Type B pancreatic cell (in vitro differentiated cells): ENCODE measurements around the gene SIX5. TPM values are rescaled to one million over a fixed set of nuclear protein-coding genes. Genes with fewer than 3 reads are reported as not detected.

Experiments used
- DNase-seq: peaks from one replicate; pipeline ENCODE4 v3.0.0; 2021; ENCODE audit warnings: mixed read lengths; ENCODE audit not compliant: unreplicated experiment; ENCODE audit errors: extremely low spot score
- H3K27ac Mint-ChIP-seq: 2 replicates; pipeline ENCODE4 v1.8.0; 2021; ENCODE audit warnings: mild to moderate bottlenecking, mixed read lengths
- H3K27me3 Mint-ChIP-seq: 2 replicates; pipeline ENCODE4 v1.8.0; 2021; ENCODE audit warnings: mixed read lengths
- H3K36me3 Mint-ChIP-seq: 2 replicates; pipeline ENCODE4 v1.8.0; 2021; ENCODE audit warnings: mixed read lengths
- H3K4me1 Mint-ChIP-seq: one replicate; pipeline ENCODE4 v1.8.0; 2021; ENCODE audit warnings: mixed read lengths; ENCODE audit not compliant: unreplicated experiment
- H3K4me3 Mint-ChIP-seq: 2 replicates; pipeline ENCODE4 v1.8.0; 2021; ENCODE audit warnings: mild to moderate bottlenecking, mixed read lengths
- H3K9me3 Mint-ChIP-seq: 2 replicates; pipeline ENCODE4 v1.8.0; 2021; ENCODE audit warnings: mixed read lengths
- total RNA-seq: library from RNA; stranded (reverse); gene quantifications from 2 replicates; pipeline ENCODE4 v1.2.1, GENCODE V29; 2021; ENCODE audit warnings: low replicate concordance
- TF ChIP-seq, protein P1 (sequence below): fragments of 200-600 bp; sonication (generic); conservative IDR thresholded peaks from 2 replicates; pipeline ENCODE4 v1.5.0; 2021; ENCODE audit warnings: antibody characterized with exemption, mild to moderate bottlenecking

SIX5 gene
- total RNA-seq, 1 donor from 2014 or later, result 38.0 TPM

DNA sequence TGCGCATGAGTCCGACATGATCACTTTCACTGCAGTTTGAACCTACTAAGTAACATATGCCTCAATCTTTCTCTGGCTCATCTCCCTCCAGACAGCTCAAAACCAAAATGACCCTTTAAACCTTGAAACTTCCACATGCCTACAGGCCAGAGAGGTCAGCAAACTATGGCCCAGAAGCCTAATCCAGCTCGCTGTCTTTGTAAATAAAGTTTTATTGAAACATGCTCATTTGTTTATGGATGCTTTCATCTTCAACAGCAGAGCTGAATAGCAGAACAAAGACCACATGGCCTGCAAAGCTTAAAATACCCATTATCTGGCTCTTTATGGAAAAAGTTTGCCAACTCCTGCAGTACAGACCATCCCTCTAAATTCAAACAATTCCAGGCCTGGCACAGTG is 53.9 kb downstream of the SIX5 start:
- no peak for DNase-seq
- H3K4me1 Mint-ChIP-seq, result peaks cover 38% of the 10 kb centered on the region
- no peak overlapping the region for H3K4me3 Mint-ChIP-seq
- peaks cover 12% of the 10 kb centered on the region for H3K36me3 Mint-ChIP-seq
- TF ChIP-seq, protein P1, sequence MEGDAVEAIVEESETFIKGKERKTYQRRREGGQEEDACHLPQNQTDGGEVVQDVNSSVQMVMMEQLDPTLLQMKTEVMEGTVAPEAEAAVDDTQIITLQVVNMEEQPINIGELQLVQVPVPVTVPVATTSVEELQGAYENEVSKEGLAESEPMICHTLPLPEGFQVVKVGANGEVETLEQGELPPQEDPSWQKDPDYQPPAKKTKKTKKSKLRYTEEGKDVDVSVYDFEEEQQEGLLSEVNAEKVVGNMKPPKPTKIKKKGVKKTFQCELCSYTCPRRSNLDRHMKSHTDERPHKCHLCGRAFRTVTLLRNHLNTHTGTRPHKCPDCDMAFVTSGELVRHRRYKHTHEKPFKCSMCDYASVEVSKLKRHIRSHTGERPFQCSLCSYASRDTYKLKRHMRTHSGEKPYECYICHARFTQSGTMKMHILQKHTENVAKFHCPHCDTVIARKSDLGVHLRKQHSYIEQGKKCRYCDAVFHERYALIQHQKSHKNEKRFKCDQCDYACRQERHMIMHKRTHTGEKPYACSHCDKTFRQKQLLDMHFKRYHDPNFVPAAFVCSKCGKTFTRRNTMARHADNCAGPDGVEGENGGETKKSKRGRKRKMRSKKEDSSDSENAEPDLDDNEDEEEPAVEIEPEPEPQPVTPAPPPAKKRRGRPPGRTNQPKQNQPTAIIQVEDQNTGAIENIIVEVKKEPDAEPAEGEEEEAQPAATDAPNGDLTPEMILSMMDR, result no peak
- H3K27me3 Mint-ChIP-seq, result no peaks in the 10 kb centered on the region
- H3K9me3 Mint-ChIP-seq, result no peaks in the 10 kb centered on the region
- no peak overlapping the region for H3K27ac Mint-ChIP-seq

Other genes starting within 250 kb of the SIX5 start
- 10.1 and 16.2 TPM in 2 replicates for gene OPA3, start 184.4 kb downstream of the SIX5 start, total RNA-seq
- not detected in 2 replicates for gene GPR4, start 167.0 kb downstream of the SIX5 start, total RNA-seq
- 46.9 and 61.4 TPM in 2 replicates for gene EML2, start 129.9 kb downstream of the SIX5 start, total RNA-seq
- gene GIPR, start 101.0 kb downstream of the SIX5 start, total RNA-seq, result 8.0 and 9.1 TPM in 2 replicates
- 397 and 471 TPM in 2 replicates for gene SNRPD2, start 77.3 kb downstream of the SIX5 start, total RNA-seq
- 8.2 and 9.4 TPM in 2 replicates for gene QPCTL, start 76.6 kb downstream of the SIX5 start, total RNA-seq
- 27.8 and 37.5 TPM in 2 replicates for gene FBXO46, start 38.4 kb downstream of the SIX5 start, total RNA-seq
- gene MEIOSIN, start 35.8 kb downstream of the SIX5 start, total RNA-seq, result not detected in 2 replicates
- 42.5 and 97.7 TPM in 2 replicates for gene DMPK, start 13.2 kb upstream of the SIX5 start, total RNA-seq
- gene DMWD, start 23.6 kb upstream of the SIX5 start, total RNA-seq, result 56.3 and 94.0 TPM in 2 replicates
- 0.19 and 0.26 TPM in 2 replicates for gene RSPH6A, start 46.1 kb upstream of the SIX5 start, total RNA-seq
- gene SYMPK, start 93.9 kb upstream of the SIX5 start, total RNA-seq, result 66.7 and 93.0 TPM in 2 replicates
- 3.3 and 5.0 TPM in 2 replicates for gene FOXA3, start 95.1 kb upstream of the SIX5 start, total RNA-seq
- 25.5 and 32.2 TPM in 2 replicates for gene IRF2BP1, start 116.9 kb upstream of the SIX5 start, total RNA-seq
- 8.0 and 8.5 TPM in 2 replicates for gene MYPOP, start 133.4 kb upstream of the SIX5 start, total RNA-seq
- gene NANOS2, start 145.5 kb upstream of the SIX5 start, total RNA-seq, result not detected in 2 replicates
- gene NOVA2, start 204.6 kb upstream of the SIX5 start, total RNA-seq, result 0.17 and 5.0 TPM in 2 replicates
- gene CCDC61, start 226.2 kb upstream of the SIX5 start, total RNA-seq, result 16.9 and 19.4 TPM in 2 replicates